ENCODE data around the gene CFLAR. TPM values are rescaled to one million over a fixed set of nuclear protein-coding genes. Genes with fewer than 3 reads are reported as not detected.

Gene CFLAR
- total and polyA plus RNA-seq, 4 donors, result 24.4 to 169 (median 45.5) TPM

- peaks cover 10 to 60% (median 50%) of the 10 kb centered on the region in 4 donors for H3K36me3 ChIP-seq (ENCODE audit: control insufficient read depth in 4 of 4, insufficient read depth in 3 of 4, low read depth in 1 of 4, low read length in 3 of 4)
- H3K9ac ChIP-seq (ENCODE audit: low read depth in 1 of 2, low read length in 2 of 2), result no peak overlapping the region
- no peak overlapping the region for H3K27ac ChIP-seq (ENCODE audit: low read depth in 1 of 2, low read length in 2 of 2)
- no peak for TF ChIP-seq HNF4A (conservative IDR thresholded peaks at IDR 0.05)
- no peak for TF ChIP-seq TAF1 (conservative IDR thresholded peaks at IDR 0.05)
- TF ChIP-seq FOXA1 (IDR thresholded peaks at IDR 0.05), result no peak
- no peak for TF ChIP-seq NR2F2 (IDR thresholded peaks at IDR 0.05)
- TF ChIP-seq SP1 (IDR thresholded peaks at IDR 0.05), result no peak
- TF ChIP-seq FOXA2 (IDR thresholded peaks at IDR 0.05), result no peak
- TF ChIP-seq EGR1 (IDR thresholded peaks at IDR 0.05; ENCODE audit: low read depth in 2 of 2), result no peak
- TF ChIP-seq, protein P1, sequence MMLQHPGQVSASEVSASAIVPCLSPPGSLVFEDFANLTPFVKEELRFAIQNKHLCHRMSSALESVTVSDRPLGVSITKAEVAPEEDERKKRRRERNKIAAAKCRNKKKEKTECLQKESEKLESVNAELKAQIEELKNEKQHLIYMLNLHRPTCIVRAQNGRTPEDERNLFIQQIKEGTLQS (IDR thresholded peaks at IDR 0.05), result no peak
- TF ChIP-seq RXRA (IDR thresholded peaks at IDR 0.05), result no peak
- TF ChIP-seq YY1 (IDR thresholded peaks at IDR 0.05), result no peak
- no peak for TF ChIP-seq HNF4G (IDR thresholded peaks at IDR 0.05)
- no peak for TF ChIP-seq ZBTB33 (IDR thresholded peaks at IDR 0.05)
- TF ChIP-seq JUND (IDR thresholded peaks at IDR 0.05), result no peak
- TF ChIP-seq, protein P2, sequence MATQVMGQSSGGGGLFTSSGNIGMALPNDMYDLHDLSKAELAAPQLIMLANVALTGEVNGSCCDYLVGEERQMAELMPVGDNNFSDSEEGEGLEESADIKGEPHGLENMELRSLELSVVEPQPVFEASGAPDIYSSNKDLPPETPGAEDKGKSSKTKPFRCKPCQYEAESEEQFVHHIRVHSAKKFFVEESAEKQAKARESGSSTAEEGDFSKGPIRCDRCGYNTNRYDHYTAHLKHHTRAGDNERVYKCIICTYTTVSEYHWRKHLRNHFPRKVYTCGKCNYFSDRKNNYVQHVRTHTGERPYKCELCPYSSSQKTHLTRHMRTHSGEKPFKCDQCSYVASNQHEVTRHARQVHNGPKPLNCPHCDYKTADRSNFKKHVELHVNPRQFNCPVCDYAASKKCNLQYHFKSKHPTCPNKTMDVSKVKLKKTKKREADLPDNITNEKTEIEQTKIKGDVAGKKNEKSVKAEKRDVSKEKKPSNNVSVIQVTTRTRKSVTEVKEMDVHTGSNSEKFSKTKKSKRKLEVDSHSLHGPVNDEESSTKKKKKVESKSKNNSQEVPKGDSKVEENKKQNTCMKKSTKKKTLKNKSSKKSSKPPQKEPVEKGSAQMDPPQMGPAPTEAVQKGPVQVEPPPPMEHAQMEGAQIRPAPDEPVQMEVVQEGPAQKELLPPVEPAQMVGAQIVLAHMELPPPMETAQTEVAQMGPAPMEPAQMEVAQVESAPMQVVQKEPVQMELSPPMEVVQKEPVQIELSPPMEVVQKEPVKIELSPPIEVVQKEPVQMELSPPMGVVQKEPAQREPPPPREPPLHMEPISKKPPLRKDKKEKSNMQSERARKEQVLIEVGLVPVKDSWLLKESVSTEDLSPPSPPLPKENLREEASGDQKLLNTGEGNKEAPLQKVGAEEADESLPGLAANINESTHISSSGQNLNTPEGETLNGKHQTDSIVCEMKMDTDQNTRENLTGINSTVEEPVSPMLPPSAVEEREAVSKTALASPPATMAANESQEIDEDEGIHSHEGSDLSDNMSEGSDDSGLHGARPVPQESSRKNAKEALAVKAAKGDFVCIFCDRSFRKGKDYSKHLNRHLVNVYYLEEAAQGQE (IDR thresholded peaks at IDR 0.05), result no peak
- no peak for TF ChIP-seq RAD21 (IDR thresholded peaks at IDR 0.05)
- TF ChIP-seq GABPA (IDR thresholded peaks at IDR 0.05 in 1 of 2, conservative IDR thresholded peaks at IDR 0.05 in 1 of 2), result no peak
- no peak for TF ChIP-seq MAX (IDR thresholded peaks at IDR 0.05)
- TF ChIP-seq CTCF (IDR thresholded peaks at IDR 0.05; ENCODE audit: low read depth, low read length, missing input control), result no peak
- 97% methylated on average over 1 of the region's 1 CpG for WGBS
- no peak for DNase-seq (ENCODE audit: low spot score)
- H3K9me3 ChIP-seq (ENCODE audit: control insufficient read depth in 4 of 4, low read length in 3 of 4), result no peaks in the 10 kb centered on the region
- no peak overlapping the region for H3K4me3 ChIP-seq (ENCODE audit: low read depth in 1 of 3, low read length in 3 of 3)
- H3K4me1 ChIP-seq (ENCODE audit: control insufficient read depth in 4 of 4, insufficient read depth in 4 of 4, low read length in 3 of 4), result no peaks in the 10 kb centered on the region
- no peaks in the 10 kb centered on the region for H3K27me3 ChIP-seq (ENCODE audit: control insufficient read depth in 4 of 4, insufficient read depth in 4 of 4, low read length in 3 of 4)
Observed at GRCh38 chr2:201164166-201164565, 48.2 kb downstream of the CFLAR start.
